Measurements from ENCODE around the gene GGA1. TPM values are rescaled to one million over a fixed set of nuclear protein-coding genes. Genes with fewer than 3 reads are reported as not detected.

GGA1 gene
- total RNA-seq, 3 donors from 2014 or later (not counting 1 experiment from before 2014, with no cell fraction given): 69.3 to 87.8 (median 80.2) TPM

- Mint-ChIP-seq H3K4me3 (no peak overlapping the region), H3K27ac (no peak overlapping the region), H3K27me3 (ENCODE audit: low read depth in 2 of 2) (no peaks in the 10 kb centered on the region), H3K9me3 (no peaks in the 10 kb centered on the region), H3K4me1 (peaks cover 37 to 39% of the 10 kb centered on the region in 2 donors), H3K36me3 (no peaks in the 10 kb centered on the region)
- H3K36me3 ChIP-seq (ENCODE audit: control insufficient read depth, insufficient read depth, low read length): peaks cover 6% of the 10 kb centered on the region
- no peaks in the 10 kb centered on the region for H3K9me3 ChIP-seq (ENCODE audit: control insufficient read depth, insufficient read depth, low read length)
- DNase-seq: no peak
- H3K4me3 ChIP-seq (ENCODE audit: low read length): no peak overlapping the region
- WGBS (ENCODE audit: insufficient coverage): 92% methylated on average over 16 of the region's 16 CpGs
- no peaks in the 10 kb centered on the region for H3K27me3 ChIP-seq (ENCODE audit: control insufficient read depth, insufficient read depth, low read length)
- TF ChIP-seq, protein P1, sequence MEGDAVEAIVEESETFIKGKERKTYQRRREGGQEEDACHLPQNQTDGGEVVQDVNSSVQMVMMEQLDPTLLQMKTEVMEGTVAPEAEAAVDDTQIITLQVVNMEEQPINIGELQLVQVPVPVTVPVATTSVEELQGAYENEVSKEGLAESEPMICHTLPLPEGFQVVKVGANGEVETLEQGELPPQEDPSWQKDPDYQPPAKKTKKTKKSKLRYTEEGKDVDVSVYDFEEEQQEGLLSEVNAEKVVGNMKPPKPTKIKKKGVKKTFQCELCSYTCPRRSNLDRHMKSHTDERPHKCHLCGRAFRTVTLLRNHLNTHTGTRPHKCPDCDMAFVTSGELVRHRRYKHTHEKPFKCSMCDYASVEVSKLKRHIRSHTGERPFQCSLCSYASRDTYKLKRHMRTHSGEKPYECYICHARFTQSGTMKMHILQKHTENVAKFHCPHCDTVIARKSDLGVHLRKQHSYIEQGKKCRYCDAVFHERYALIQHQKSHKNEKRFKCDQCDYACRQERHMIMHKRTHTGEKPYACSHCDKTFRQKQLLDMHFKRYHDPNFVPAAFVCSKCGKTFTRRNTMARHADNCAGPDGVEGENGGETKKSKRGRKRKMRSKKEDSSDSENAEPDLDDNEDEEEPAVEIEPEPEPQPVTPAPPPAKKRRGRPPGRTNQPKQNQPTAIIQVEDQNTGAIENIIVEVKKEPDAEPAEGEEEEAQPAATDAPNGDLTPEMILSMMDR (IDR thresholded peaks at IDR 0.05): no peak
- intact Hi-C loops (cut with micrococcal nuclease): no loop called here
- H3K4me1 ChIP-seq (ENCODE audit: control insufficient read depth, insufficient read depth, low read length): peaks cover 37% of the 10 kb centered on the region
- ATAC-seq: no peak
- no peak overlapping the region for H3K27ac ChIP-seq (ENCODE audit: low read length)
Measured at GRCh38 chr22:37663521-37664140, 55.0 kb downstream of the GGA1 start.

DNA sequence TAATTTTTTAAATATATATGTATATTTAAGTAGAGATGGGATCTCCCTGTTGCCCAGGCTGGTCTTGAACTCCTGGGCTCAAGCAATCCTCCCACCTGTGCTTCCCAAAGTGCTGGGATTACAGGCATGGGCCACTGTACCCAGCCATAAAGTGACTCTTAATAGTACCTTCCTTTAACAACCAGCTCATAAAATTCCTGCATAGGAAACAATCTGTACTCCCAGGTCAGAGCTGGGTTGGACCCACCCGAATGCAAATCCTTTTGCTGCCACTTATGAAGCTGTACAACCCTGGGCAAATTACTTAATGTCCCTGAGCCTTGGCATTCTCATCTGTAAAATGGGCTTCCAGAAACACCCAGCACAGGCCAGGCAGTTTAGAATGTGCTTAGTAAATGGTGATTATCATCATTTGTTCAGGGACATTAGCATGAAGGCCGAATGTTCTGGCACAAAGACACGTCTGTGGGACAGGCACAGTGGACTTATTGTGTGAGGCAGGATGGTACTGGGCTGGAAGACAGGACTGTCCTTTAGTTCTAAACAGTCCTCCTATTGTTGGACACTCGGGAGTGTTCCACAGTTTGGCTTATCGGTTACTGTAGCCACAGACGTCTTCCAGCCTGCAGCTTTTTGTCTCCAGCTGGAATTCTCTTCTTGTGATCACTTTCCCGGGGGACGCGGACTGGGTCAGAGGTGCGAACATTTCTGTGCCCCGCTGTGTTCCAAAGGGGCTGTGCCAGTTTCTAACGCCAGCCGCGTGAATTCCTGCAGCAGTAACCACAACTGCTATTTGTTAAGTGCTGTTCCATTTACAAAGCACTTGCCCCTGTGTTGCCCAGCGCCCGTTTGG lies 55.8 kb downstream of the GGA1 start:
- Histone ChIP-seq H3K4me1 (ENCODE audit: control insufficient read depth, insufficient read depth, low read length) (peaks cover 32% of the 10 kb centered on the region), H3K4me3 (ENCODE audit: low read length) (no peak overlapping the region), H3K27me3 (ENCODE audit: control insufficient read depth, insufficient read depth, low read length) (no peaks in the 10 kb centered on the region), H3K9me3 (ENCODE audit: control insufficient read depth, insufficient read depth, low read length) (no peaks in the 10 kb centered on the region), H3K27ac (ENCODE audit: low read length) (no peak overlapping the region), H3K36me3 (ENCODE audit: control insufficient read depth, insufficient read depth, low read length) (peaks cover 6% of the 10 kb centered on the region)
- no peak overlapping the region for H3K4me3 Mint-ChIP-seq
- no peaks in the 10 kb centered on the region for H3K36me3 Mint-ChIP-seq
- H3K27ac Mint-ChIP-seq: no peak overlapping the region
- TF ChIP-seq, protein P1 (IDR thresholded peaks at IDR 0.05): no peak
- 90% methylated on average over 16 of the region's 16 CpGs for WGBS (ENCODE audit: insufficient coverage)
- intact Hi-C loops (cut with micrococcal nuclease): no loop called here
- peaks cover 33 to 36% of the 10 kb centered on the region in 2 donors for H3K4me1 Mint-ChIP-seq
- no peak for DNase-seq
- no peaks in the 10 kb centered on the region for H3K27me3 Mint-ChIP-seq (ENCODE audit: low read depth in 2 of 2)
- ATAC-seq: no peak
- H3K9me3 Mint-ChIP-seq: no peaks in the 10 kb centered on the region

- intact Hi-C loops (cut with micrococcal nuclease): no loop called here
- Mint-ChIP-seq H3K27me3 (ENCODE audit: low read depth in 2 of 2) (no peaks in the 10 kb centered on the region), H3K9me3 (no peaks in the 10 kb centered on the region), H3K4me1 (peaks cover 22 to 26% of the 10 kb centered on the region in 2 donors), H3K4me3 (no peak overlapping the region), H3K36me3 (no peaks in the 10 kb centered on the region), H3K27ac (no peak overlapping the region)
- TF ChIP-seq, protein P1 (IDR thresholded peaks at IDR 0.05): no peak
- DNase-seq (no peak), ATAC-seq (no peak)
- H3K4me3 ChIP-seq (ENCODE audit: low read length): no peak overlapping the region
- no peak overlapping the region for H3K27ac ChIP-seq (ENCODE audit: low read length)
- WGBS (ENCODE audit: insufficient coverage): 98% methylated on average over 24 of the region's 24 CpGs
- H3K4me1 ChIP-seq (ENCODE audit: control insufficient read depth, insufficient read depth, low read length): peaks cover 22% of the 10 kb centered on the region
- no peaks in the 10 kb centered on the region for H3K27me3 ChIP-seq (ENCODE audit: control insufficient read depth, insufficient read depth, low read length)
- no peaks in the 10 kb centered on the region for H3K9me3 ChIP-seq (ENCODE audit: control insufficient read depth, insufficient read depth, low read length)
- peaks cover 6% of the 10 kb centered on the region for H3K36me3 ChIP-seq (ENCODE audit: control insufficient read depth, insufficient read depth, low read length)
Measured at GRCh38 chr22:37665487-37665886, 56.9 kb downstream of the GGA1 start.

All from natural killer cell (primary cell).